Fibroblast of lung (primary cell): Measurements from ENCODE around the gene POLR2H. TPM values are rescaled to one million over a fixed set of nuclear protein-coding genes. Genes with fewer than 3 reads are reported as not detected.

ENCODE experiments used
- DNase-seq, 2 donors: peaks; one replicate each; pipeline versions ENCODE4 v3.0.0 to v3.0.0-alpha.2; 2010; ENCODE audit warnings: low read depth in 2 of 2
- H2AFZ ChIP-seq: 2 replicates; pipeline ENCODE4 v1.5.1; 2012; ENCODE audit warnings: low read length, control low read depth, inconsistent platforms
- H3K27ac ChIP-seq: 2 replicates; pipeline ENCODE4 v1.5.1; 2011; ENCODE audit warnings: low read length, control low read depth; ENCODE audit not compliant: insufficient read depth
- H3K27me3 ChIP-seq: 2 replicates; pipeline ENCODE4 v1.5.1; 2011; ENCODE audit warnings: mild to moderate bottlenecking, low read length; ENCODE audit not compliant: control insufficient read depth, insufficient read depth
- H3K36me3 ChIP-seq: 2 replicates; pipeline ENCODE4 v1.5.1; 2011; ENCODE audit warnings: low read length; ENCODE audit not compliant: control insufficient read depth, insufficient read depth
- H3K4me1 ChIP-seq: 2 replicates; pipeline ENCODE4 v1.5.1; 2011; ENCODE audit warnings: low read length; ENCODE audit not compliant: control insufficient read depth, insufficient read depth; ENCODE audit errors: extremely low read depth
- H3K4me2 ChIP-seq: 2 replicates; pipeline ENCODE4 v1.5.1; 2011; ENCODE audit warnings: low read length, control low read depth; ENCODE audit not compliant: insufficient read depth; ENCODE audit errors: extremely low read depth
- H3K4me3 ChIP-seq, 4 experiments: fragments of 200-600 bp in 1 of 4; sonication (generic) in 1 of 4; replicated peaks in 1 of 4; 2 replicates each; pipeline ENCODE4 v1.5.1; 2011 to 2016; ENCODE audit warnings: low read length in 4 of 4, low read depth in 3 of 4, mild to moderate bottlenecking in 3 of 4, control low read depth in 2 of 4, inconsistent platforms in 1 of 4, mixed read lengths in 1 of 4; ENCODE audit not compliant: insufficient read depth in 1 of 4; ENCODE audit errors: control extremely low read depth in 1 of 4
- H3K79me2 ChIP-seq: 2 replicates; pipeline ENCODE4 v1.5.1; 2012; ENCODE audit warnings: mild to moderate bottlenecking, low read length, inconsistent platforms; ENCODE audit not compliant: control insufficient read depth, insufficient read depth
- H3K9ac ChIP-seq: 2 replicates; pipeline ENCODE4 v1.5.1; 2011; ENCODE audit warnings: mild to moderate bottlenecking, low read length, control low read depth; ENCODE audit not compliant: insufficient read depth
- H3K9me3 ChIP-seq: 2 replicates; pipeline ENCODE4 v1.5.1; 2012; ENCODE audit warnings: low read depth, low read length; ENCODE audit not compliant: control insufficient read depth, insufficient read depth
- H4K20me1 ChIP-seq: 2 replicates; pipeline ENCODE4 v1.5.1; 2011; ENCODE audit warnings: low read length; ENCODE audit not compliant: control insufficient read depth, insufficient read depth; ENCODE audit errors: extremely low read depth
- EZH2 ChIP-seq: IDR thresholded peaks from 2 replicates; pipeline ENCODE4 v1.5.1; 2012; ENCODE audit warnings: low read length, control low read depth, mild to moderate bottlenecking; ENCODE audit errors: missing control alignments
- polyA plus RNA-seq, 2 donors: library from polyadenylated mRNA; depleted of rRNA in 1 of 2; stranded (reverse) in 1 of 2; unstranded in 1 of 2; fragments of >200 nt; gene quantifications; 2 replicates each; pipeline ENCODE4 v1.2.1, GENCODE V29; 2011 to 2012; ENCODE audit warnings: missing spikeins in 1 of 2
- total RNA-seq: library from RNA; depleted of rRNA; stranded (reverse); fragments of >200 nt; gene quantifications from 2 replicates; pipeline ENCODE4 v1.2.1, GENCODE V29; 2014
- TF ChIP-seq, protein P1 (sequence below), 2 donors: IDR thresholded peaks in 1 of 2; conservative IDR thresholded peaks in 1 of 2; 1 replicate in 1 of 2; 2 replicates in 1 of 2; pipeline ENCODE4 v1.5.1; 2011 to 2012; ENCODE audit warnings: low read length in 2 of 2, control low read depth in 1 of 2, inconsistent platforms in 1 of 2, low read depth in 1 of 2, mild to moderate bottlenecking in 1 of 2

Gene POLR2H
- total and polyA plus RNA-seq, 2 donors (not counting 1 experiment from before 2014, with no cell fraction given), result 62.4 to 100 TPM

DNA sequence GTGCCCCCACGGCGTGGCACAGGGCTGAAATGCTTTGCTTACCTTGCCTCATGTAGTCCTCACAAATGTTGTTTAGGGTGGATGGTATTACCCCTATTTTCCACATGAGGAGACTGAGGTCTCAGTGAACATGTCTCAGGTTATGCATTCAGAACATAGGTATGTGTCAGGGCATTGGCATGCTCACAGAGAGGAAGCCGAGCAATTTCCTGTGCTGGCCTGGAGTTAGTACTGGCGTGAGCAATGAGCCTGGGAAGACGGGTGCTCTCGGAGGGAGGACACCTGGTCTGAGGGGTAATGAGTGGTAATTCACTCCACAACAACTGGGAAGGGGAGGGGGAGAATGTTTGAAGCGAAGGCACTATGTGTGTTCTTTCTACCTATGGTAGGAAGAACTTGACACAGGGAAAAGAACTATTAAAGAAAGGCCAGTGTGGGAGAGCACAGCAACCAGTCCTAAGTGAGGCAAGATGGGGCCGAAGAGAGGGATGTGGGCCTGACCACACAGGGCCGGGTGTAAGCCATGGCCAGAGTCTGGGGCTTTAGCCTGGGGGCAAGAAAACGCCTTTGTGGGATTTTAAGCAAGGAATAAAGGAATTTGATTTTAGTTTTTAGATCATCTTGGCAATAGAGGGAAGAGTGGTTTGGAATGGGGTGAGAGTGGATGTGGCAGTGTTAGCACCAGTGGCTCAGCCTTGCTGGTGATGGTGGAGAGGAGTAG lies 29.0 kb upstream of the POLR2H start:
- H3K4me3 ChIP-seq, result no peak overlapping the region
- no peak overlapping the region for H3K4me2 ChIP-seq
- DNase-seq, result peak; percentile 71 to 96
- H3K4me1 ChIP-seq, result peaks cover 26% of the 10 kb centered on the region
- H3K9ac ChIP-seq, result no peak overlapping the region
- H4K20me1 ChIP-seq, result no peaks in the 10 kb centered on the region
- H2AFZ ChIP-seq, result no peak overlapping the region
- TF ChIP-seq EZH2, result no peak
- TF ChIP-seq, protein P1, sequence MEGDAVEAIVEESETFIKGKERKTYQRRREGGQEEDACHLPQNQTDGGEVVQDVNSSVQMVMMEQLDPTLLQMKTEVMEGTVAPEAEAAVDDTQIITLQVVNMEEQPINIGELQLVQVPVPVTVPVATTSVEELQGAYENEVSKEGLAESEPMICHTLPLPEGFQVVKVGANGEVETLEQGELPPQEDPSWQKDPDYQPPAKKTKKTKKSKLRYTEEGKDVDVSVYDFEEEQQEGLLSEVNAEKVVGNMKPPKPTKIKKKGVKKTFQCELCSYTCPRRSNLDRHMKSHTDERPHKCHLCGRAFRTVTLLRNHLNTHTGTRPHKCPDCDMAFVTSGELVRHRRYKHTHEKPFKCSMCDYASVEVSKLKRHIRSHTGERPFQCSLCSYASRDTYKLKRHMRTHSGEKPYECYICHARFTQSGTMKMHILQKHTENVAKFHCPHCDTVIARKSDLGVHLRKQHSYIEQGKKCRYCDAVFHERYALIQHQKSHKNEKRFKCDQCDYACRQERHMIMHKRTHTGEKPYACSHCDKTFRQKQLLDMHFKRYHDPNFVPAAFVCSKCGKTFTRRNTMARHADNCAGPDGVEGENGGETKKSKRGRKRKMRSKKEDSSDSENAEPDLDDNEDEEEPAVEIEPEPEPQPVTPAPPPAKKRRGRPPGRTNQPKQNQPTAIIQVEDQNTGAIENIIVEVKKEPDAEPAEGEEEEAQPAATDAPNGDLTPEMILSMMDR (conservative IDR thresholded peaks at IDR 0.05 in 1 of 2, IDR thresholded peaks at IDR 0.05 in 1 of 2; ENCODE audit: low read depth in 1 of 2, low read length in 2 of 2), result no peak
- peaks cover 33% of the 10 kb centered on the region for H3K36me3 ChIP-seq
- H3K27me3 ChIP-seq, result no peaks in the 10 kb centered on the region
- no peaks in the 10 kb centered on the region for H3K9me3 ChIP-seq
- peaks cover 27% of the 10 kb centered on the region for H3K79me2 ChIP-seq
- H3K27ac ChIP-seq, result peak overlapping the region; percentile 92

DNA sequence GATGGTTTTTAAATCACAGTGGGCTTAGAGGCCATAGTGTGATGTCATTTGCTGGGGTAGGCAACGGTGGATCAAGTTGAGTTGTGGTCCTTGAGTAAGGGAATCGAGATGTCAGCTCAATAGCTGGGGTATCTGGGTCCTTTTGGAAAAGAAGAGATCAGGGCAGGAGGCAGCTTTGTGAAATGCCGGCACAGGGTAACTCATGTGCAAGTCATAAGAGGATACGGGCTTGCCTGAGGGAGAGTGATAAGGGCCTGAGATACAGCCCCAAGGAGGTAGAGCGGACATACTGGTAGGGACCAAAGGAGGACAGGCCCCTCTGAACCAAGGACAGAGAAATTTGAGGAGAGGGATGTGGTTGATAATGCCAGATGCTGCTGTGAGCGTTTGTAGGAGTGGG lies 28.3 kb upstream of the POLR2H start:
- Histone ChIP-seq H3K36me3 (peaks cover 28% of the 10 kb centered on the region), H3K4me1 (peaks cover 29% of the 10 kb centered on the region), H3K9ac (no peak overlapping the region), H2AFZ (no peak overlapping the region), H3K4me2 (no peak overlapping the region), H4K20me1 (no peaks in the 10 kb centered on the region), H3K27ac (peak overlapping the region; percentile 92), H3K4me3 (no peak overlapping the region), H3K9me3 (no peaks in the 10 kb centered on the region), H3K27me3 (no peaks in the 10 kb centered on the region), H3K79me2 (peaks cover 23% of the 10 kb centered on the region)
- DNase-seq, result no peak
- TF ChIP-seq, protein P1 (conservative IDR thresholded peaks at IDR 0.05 in 1 of 2, IDR thresholded peaks at IDR 0.05 in 1 of 2; ENCODE audit: low read depth in 1 of 2, low read length in 2 of 2), result no peak
- TF ChIP-seq EZH2, result no peak

DNA sequence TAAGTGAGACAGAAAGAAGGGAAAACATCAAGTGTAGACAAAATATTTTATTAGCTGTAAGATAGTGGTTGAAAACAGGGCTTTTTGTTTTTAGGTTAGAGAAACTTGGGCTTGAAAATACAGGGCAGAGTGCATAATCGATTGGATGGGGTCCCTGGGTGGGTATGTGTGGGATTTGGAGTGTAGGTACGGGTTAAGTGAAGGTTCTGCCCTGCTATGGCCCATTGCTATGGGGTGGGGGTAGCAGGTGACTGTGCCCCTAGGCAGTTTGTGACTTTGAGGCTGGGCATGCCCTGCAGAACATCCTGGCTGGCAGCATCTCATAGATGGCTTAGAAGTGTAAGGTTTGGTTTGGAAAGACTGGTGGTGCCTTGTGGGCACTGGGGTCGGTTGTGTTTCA lies 27.8 kb upstream of the POLR2H start:
- no peaks in the 10 kb centered on the region for H4K20me1 ChIP-seq
- peaks cover 22% of the 10 kb centered on the region for H3K79me2 ChIP-seq
- H3K27me3 ChIP-seq, result no peaks in the 10 kb centered on the region
- no peak overlapping the region for H3K9ac ChIP-seq
- H3K4me1 ChIP-seq, result peaks cover 31% of the 10 kb centered on the region
- TF ChIP-seq, protein P1 (conservative IDR thresholded peaks at IDR 0.05 in 1 of 2, IDR thresholded peaks at IDR 0.05 in 1 of 2; ENCODE audit: low read depth in 1 of 2, low read length in 2 of 2), result no peak
- TF ChIP-seq EZH2, result no peak
- H2AFZ ChIP-seq, result no peak overlapping the region
- no peaks in the 10 kb centered on the region for H3K9me3 ChIP-seq
- no peak for DNase-seq
- H3K4me2 ChIP-seq, result no peak overlapping the region
- no peak overlapping the region for H3K4me3 ChIP-seq
- H3K36me3 ChIP-seq, result peaks cover 26% of the 10 kb centered on the region
- H3K27ac ChIP-seq, result peak overlapping the region; percentile 92
